HG03460 (cell line): Measurements from ENCODE around the gene UBE2G2.

Experiments used
- ATAC-seq: cut with Tn5 transposase; IDR thresholded peaks from one replicate; pipeline ENCODE4 v1.9.1; 2021; ENCODE audit not compliant: unreplicated experiment

The UBE2G2 gene

DNA sequence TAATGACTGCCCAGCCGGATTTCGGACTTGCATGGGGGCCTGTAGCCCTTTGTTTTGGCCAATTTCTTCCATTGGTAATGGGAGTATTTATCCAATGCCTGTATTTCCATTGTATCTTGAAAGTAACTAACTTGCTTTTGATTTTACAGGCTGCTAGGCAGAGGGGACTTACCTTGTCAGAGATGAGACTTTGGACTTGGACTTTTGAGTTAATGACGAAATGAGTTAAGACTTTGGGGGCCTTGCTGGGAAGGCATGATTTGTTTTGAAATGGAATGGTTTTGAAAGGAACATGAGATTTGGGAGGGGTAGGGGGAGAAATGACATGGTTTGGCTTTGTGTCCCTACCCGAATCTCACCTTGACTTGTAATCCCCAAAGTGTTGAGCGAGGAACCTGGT, 9.6 kb downstream of the UBE2G2 start:
- no peak for ATAC-seq

DNA sequence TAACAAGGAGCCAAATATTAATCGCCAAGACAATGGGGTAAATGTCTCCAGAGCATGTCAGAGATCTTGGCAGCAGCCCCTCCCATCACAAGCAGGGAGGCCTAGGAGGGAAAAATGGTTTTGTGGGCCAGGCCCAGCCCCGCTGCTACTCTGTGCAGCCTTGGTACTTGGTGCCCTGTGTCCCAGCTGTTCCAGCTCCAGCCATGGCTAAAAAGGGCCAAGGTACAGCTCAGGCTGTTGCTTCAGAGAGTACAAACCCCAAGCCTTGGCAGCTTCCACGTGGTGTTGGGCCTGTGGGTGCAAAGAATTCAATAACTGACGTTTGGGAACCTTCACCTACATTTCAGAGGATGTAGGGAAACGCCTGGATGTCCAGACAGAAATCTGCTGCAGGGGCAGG, 10.4 kb downstream of the UBE2G2 start:
- ATAC-seq = no peak

DNA sequence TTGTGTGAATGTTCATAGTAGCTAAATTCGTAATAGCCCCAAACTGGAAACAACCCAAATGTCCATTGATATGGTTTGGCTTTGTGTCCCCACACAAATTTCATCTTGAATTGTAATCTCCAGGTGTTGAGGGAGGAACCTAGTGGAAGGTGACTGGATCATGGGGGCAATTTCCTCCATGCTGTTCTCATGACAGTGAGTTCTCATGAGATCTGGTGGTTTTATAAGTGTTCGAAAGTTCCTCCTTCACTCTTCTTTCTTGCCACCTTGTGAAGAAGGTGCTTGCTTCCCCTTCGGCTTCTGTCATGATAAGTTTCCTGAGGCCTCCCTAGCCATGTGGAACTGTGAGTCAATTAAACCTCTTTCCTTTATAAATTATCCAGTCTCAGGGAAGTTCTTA, 11.3 kb downstream of the UBE2G2 start:
- ATAC-seq = no peak

DNA sequence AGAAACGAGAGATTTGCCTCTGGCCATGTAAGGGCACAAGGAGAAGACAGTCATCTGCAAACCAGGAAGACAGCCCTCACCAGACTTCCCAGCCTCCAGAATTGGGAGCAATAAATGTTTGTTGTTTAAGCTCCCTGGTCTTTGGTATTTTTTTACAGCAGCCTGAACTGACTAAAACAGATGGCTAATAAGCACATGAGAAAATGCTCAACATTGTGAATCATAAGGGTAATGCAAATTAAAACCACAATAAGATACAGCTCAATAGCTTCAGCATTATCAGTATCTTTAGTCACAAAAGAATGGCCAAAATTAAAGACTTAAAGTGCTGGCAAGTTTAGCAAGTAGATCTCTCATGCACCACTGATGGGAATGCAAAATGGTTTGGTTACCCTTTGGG, 11.7 kb downstream of the UBE2G2 start:
- no peak for ATAC-seq

DNA sequence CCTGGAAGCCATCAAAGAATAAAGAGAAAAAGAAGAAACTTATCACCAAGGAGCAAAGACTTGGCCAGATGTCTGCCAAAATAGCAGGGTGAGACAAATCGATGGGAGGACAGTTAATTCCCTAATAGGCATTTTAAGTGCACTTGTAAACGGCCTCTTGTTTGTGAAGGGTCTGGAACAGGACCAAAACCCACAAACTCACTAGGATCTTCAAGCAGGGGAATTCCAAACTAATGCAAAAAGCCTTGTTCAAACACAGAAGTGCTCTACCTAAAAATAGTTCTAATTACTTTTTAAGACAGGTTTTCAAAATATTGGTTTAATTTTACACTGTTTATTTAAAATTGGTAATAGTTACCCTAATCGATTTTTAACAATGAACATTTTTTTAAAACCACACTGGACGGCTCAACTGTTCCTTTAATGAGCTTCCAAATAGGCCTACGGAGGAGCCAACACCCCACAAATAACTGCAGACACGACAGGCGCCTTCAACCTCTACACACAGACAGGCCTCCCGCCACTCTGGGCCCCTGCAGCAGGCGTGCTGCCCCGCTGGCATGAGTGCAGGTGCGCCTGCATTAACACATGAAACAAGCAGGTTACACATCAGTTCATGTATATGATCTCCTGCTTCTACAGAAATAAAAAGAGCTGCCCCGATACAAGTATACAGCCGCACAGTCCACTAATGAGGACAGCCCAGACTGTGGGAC, 15.8 kb downstream of the UBE2G2 start:
- ATAC-seq = no peak

DNA sequence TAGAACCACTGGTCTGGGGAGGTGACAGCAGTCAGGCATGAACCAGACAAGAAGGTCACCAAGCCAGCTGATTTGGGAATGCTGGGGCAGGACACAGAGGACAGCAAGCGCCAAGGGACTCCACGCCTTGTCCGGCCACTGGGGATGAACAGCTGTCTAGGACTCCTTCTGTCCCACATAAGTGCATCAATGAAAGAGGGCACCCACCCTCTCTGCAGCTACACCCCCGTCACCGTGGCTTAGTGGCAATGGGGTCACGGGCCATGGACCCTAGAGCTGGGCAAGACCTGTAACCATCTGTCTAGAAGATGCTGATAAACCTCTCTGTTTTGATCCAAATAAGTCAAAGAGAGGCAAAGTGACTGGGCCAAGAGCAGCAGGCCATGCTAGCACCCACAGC, 16.8 kb downstream of the UBE2G2 start:
- no peak for ATAC-seq

DNA sequence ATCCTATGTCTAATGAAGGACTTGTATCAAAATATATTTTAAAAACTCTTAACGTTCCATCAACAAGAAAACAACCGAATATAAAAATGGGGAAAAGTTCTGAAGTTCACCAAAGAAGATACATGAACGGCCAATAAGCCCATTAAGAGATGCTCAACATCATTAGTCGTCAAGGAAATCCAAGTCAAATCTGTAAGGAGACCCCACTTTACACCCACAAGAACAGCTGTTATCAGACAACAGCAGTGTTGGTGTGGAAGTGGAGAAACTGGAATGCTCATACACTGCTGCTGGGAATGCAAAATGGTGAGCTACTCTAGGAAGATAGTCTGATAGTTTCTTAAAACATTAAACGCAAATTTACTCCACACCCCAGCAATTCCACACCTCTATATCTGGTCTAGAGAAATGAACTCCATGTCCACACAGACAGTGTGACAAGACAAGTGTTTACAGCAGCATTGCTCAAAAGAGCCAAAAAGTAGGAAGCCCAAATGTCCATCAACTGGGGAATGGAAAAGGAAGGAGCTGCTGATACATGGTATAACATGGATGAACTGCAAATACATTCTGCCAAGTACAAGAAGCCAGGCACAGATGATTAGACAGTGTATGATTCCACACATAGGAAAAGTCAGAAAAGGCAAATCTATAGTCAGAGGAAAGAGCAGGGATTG, 18.5 kb downstream of the UBE2G2 start:
- ATAC-seq = no peak

DNA sequence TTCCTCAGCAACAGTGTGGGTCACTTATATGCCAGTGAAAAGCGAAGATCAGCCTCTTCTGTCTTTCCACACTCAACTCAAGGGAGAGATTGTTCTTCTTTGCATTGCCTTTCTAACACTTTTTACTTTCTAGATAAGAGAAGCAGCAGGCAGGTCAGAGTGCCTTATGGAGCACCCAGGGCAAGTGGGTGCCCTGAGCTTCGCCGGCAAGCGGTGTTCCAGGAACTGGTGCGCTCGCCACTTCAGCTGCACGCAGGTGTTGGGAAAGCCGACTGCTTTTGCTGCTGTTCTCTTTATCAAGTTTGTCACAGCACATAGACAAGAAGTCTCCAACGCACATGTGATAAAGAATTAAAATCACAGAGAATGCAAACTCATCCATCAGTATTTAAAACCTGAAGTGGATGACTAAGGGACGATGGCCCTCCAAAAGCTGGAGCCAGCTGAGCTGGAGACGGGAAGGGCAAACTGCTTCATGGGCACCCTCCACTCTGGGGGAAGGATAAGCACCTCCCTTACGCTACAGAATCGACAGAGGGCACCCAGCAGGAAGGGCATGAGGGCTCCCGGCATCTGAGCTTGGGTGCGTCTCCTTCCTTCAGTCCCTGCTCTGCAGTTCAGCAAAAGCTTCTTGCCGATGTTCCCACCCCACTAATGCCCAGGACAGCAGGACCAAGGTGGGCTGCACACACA, 20.7 kb downstream of the UBE2G2 start:
- ATAC-seq = no peak

DNA sequence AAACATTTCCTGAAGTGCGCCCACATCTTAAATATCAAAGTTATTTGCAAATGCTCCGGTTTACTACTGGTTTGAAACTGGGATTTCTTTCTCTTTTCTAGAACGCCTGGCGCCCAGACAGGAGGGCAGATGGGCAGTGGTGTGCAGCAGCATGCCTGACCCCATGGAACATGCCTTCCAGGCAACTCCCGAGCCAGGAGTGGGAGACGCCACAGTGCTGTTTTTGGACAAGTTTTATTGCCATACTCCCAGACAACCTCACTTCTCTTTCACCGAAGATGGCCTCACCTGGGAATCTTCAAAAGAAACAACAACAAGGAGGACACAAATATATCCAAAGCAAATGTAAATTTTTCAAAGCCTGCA, 21.5 kb downstream of the UBE2G2 start:
- ATAC-seq = no peak

DNA sequence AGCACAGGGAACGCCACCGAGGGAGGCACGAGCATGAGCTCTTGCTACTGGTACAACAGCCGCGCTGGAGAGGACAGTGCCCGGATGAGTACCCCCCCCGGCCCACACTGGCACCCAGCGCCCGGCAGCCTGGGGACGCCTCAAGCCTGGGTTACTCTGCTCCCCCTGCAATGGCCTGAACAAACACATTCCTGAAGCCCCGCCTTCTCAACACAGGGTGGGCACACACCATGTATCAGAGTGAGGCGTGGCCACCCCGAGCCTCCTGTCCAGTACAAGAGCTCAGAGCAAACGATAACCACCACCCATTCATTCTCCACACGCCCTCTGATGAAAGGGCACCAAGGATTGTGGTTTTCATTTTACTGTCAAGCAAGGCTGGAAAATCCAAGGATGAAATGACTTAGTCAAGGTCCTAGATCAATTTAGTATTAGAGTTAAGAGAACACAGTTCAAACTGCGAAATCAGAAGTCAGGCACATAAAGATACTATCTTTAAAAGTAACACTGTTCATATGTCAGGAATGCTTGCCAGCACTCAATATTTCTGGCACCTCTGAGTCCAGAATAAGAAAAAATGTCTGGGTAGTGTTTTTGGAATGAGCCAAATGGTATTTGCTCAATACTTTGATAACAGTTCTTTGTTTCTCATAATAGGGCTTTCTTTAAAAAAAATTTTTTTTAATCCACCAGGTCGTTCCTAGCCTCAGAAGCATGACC, 22.0 kb downstream of the UBE2G2 start:
- no peak for ATAC-seq

DNA sequence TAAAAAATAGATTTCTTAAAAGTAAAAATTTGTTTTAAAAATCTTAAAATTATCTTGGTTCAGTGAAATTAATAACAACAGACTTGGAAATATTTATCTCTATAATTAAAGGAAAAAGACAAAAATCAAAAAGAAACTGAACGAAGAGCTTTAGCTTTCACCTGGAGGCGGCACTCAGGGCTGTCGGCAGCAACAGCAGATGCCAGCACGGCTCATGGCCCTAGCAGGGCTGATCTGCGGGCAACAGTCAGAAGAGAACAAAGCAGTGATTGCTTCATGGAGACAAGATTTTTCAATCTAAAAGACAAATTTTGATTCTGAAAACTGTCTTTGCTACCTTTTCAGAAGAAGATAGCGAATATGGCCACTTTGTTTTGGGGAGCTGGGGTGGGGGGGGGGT, 22.6 kb downstream of the UBE2G2 start:
- no peak for ATAC-seq

DNA sequence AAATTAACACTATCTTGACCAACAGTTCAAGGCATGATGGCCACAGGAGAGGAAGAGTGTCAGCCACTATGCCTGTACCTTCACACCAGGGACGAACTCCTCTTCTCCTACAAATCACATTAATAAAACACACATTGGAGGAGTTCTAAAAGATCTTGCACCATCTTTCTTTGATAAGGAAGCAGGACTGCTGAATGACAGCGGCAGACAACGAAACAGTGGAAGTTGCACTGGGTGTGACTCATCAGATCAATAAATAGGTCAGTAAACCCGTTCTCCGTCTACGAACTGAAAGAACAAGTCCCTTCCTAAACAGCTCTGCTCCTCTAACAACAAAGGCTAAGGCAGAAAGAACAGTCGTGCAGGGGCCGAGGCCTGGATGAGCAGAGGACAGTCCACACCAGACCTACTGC, 23.1 kb downstream of the UBE2G2 start:
- ATAC-seq = no peak

DNA sequence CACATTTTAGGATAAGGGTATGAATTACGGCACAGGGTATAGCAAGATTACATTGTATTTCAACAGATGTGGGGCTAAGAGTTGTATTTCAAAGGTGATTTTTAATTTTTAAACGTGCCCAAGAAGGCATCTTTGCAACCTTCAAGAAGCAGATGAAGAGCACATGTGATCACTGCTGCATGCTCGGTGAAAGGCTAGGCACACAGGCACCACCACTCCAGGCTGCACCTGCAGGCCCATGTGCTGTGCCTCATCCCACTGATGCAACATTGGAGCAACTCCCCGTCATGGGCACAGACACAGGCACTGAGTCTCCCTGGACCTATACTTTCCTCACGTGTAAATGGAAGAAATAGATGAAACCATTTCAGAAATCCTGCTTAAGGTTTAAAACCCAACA, 23.5 kb downstream of the UBE2G2 start:
- ATAC-seq = no peak

DNA sequence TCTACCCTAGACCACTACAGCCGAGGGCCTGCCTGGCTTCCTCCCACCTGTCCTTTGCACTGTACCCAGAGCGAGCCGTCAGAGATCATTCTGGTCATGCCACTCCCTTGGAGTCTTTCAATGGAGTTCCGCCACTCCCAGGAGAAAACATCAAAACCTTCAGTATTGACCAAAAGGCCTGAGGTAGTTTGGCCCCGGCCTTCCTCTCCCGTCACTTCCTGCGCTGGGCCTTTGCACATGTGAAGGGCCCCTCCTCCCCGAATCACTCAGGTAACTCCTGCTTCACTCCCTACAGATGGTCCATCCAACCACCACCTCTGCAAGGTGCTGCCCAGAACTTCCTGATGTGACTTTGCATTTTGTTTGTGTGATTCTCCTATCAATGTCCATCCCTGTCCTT, 26.6 kb downstream of the UBE2G2 start:
- ATAC-seq = no peak

DNA sequence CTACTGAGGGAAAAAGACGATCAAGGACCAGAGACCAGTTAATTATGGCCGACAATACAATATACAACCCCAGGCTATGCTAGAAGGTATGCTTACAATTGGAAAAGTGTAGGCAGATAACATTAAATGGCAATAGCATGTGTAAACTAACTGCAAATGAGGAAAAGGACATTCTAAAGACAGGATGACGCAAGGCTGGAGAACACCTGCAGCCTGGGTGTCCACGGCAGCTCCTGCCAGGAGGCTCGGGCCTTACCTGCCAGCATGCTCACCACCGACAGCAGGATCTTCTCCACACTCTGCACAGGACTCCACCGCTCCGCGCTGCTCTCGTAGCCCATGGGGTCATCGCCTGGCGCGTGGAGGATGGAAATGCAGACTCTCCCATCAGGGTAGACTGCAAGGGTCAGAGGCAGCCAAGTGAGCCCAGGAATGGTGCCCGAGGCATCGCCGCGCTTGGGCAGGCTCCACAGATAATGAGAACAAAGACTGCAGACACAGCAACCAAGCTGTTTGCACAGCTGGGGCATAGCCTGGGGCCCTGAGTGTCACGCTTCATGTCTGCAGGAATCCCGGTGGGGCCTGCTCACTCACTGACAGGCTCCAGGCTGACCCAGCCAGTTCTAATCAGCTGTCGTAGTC, 28.2 kb downstream of the UBE2G2 start:
- no peak for ATAC-seq

DNA sequence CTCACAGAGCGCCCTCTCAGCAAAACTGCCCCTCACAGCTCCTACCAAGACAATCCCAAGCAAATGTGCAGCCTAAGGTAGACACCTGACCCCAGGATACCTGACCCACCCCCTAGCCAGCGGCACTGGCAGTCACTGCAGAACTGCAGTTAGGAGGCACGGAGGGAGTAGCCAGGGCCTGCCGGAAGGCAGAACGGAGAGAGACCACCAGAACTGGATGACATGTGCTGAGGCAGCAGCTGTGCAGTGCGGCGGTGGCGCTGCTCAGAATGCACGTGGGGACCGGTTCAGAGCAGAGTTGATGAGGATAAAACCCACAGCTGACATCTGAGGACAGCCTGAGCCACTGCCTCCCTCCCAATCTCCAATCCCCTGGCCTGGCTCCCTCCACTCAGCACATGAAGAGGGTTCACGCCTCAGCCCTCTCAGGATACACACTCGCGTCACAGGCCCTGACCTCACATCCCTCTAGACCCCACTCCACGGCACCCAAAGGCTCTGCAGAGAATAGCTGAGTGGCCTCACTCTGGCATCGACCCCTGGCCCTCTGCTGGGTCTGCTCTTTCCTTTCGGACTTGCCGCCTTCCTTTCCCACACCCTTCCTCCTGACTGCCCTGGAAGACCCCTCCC, 29.6 kb downstream of the UBE2G2 start:
- ATAC-seq = no peak

DNA sequence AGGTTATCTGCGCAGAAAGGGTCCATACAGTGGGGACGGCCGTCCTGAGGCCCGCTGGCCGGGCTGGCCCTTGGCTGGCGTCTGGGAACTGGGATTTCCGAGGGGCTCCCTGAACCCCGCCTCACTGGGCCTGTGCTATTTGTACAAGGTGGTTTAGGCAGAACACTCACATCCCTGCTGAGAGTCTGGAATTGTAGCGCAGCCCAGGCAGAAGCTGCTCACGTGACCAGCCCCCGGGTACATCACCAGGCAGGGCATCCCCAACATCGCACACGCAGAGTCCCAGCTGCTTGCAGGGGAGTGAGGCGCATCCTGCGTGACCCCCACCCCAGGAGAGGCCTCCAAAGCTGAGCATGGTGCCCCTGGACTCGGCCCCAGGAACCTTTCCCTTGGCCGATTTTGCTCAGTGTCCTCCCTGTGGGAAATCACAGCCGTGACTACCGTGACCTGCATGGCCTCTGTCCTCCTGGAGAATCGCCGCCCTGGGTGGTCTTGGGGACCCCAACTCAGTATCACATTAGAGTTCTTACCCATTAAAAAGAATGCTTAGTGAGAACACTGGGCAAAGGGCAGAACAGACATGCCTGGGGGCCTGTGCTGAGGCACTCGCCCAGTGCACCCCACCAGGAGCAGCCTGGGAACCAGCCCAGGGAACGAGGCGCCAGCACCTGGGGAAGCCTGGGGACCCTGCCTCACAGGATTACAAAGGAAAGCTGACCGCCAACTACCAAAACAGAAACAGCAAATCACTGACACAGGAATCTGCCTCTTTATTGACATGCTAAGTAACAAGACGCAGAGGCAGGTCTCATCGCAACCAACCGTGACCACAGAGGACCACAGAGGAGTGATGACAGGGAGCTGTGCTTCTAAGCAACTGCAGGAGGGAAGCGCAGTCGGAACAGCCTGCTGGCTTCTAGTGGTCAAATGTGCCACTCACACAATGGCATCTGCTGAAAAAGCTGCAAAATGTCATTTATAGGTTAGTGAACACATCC, 33.5 kb downstream of the UBE2G2 start:
- no peak for ATAC-seq

DNA sequence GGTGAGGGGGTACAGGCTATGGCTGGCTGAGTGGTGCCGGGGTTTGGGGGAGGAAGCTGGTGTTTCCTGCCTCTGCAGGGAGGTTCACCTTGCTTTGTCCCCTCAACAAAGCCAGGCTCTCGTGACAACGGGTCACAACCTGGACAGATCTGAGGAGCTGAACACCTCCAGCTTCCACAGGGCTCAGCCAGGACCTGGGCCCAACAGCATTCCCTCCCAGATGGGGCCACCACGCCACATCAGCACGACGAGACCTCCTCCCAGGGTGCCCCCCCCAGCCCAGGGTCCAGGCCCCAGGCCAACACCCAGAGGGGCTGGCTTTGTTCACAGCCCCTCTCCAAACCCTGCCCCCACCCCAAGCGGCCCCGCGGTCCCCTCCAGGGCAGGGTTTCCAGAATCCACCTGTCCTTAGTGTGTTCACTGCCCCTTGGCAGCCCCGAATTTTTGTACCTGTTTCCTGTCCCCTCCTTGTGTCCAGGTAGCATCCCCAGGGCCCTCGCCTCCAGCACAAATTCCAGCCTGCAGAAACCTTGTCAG, 34.7 kb downstream of the UBE2G2 start:
- ATAC-seq = no peak
